Measurements from ENCODE around the gene RNF215. TPM values are rescaled to one million over a fixed set of nuclear protein-coding genes. Genes with fewer than 3 reads are reported as not detected.
A peak's percentile ranks its signal among the peaks of the same experiment; 100 is the strongest.

RNF215 gene
- total RNA-seq, 2 donors from 2014 or later: 11.4 to 11.6 TPM

GRCh38 chr22:30421695-30422480 is 34.7 kb upstream of the RNF215 start:
- no peaks in the 10 kb centered on the region for H3K9me3 ChIP-seq
- peak overlapping the region; percentile 97 to 98 for H3K27ac ChIP-seq
- no peak for TF ChIP-seq CTCF (IDR thresholded peaks at IDR 0.05)
- peaks cover 19 to 53% of the 10 kb centered on the region in 2 donors for H3K4me1 ChIP-seq (ENCODE audit: control insufficient read depth in 1 of 2, low read depth in 2 of 2)
- peak overlapping the region; percentile 83 for H3K4me3 ChIP-seq
- no peak for ATAC-seq (ENCODE audit: insufficient number of reproducible peaks, low FRiP score, low read depth)
- no peaks in the 10 kb centered on the region for H3K27me3 ChIP-seq (replicated peaks; ENCODE audit: insufficient read depth)
- H3K36me3 ChIP-seq: peaks cover 16% of the 10 kb centered on the region
- DNase-seq (ENCODE audit: low spot score): no peak

- no peaks in the 10 kb centered on the region for H3K27me3 ChIP-seq (replicated peaks; ENCODE audit: insufficient read depth)
- H3K4me3 ChIP-seq: no peak overlapping the region
- H3K9me3 ChIP-seq: no peaks in the 10 kb centered on the region
- ATAC-seq (ENCODE audit: insufficient number of reproducible peaks, low FRiP score, low read depth) (no peak), DNase-seq (ENCODE audit: low spot score) (no peak)
- no peak for TF ChIP-seq CTCF (IDR thresholded peaks at IDR 0.05)
- H3K4me1 ChIP-seq (ENCODE audit: control insufficient read depth in 1 of 2, low read depth in 2 of 2): peaks cover 15 to 44% of the 10 kb centered on the region in 2 donors
- H3K36me3 ChIP-seq: peaks cover 30% of the 10 kb centered on the region
- peak overlapping the region; percentile 37 to 98 for H3K27ac ChIP-seq
Measured at GRCh38 chr22:30420347-30421125, 33.3 kb upstream of the RNF215 start.

- no peaks in the 10 kb centered on the region for H3K9me3 ChIP-seq
- TF ChIP-seq CTCF (IDR thresholded peaks at IDR 0.05): no peak
- no peak overlapping the region for H3K27ac ChIP-seq
- DNase-seq (ENCODE audit: low spot score): no peak
- no peak overlapping the region for H3K4me3 ChIP-seq
- H3K27me3 ChIP-seq (replicated peaks; ENCODE audit: insufficient read depth): no peaks in the 10 kb centered on the region
- H3K36me3 ChIP-seq: peaks cover 33% of the 10 kb centered on the region
- peaks cover 5 to 18% of the 10 kb centered on the region in 2 donors for H3K4me1 ChIP-seq (ENCODE audit: control insufficient read depth in 1 of 2, low read depth in 2 of 2)
- ATAC-seq (ENCODE audit: insufficient number of reproducible peaks, low FRiP score, low read depth): no peak
Measured at GRCh38 chr22:30416837-30417236, 29.6 kb upstream of the RNF215 start.

GRCh38 chr22:30416403-30416802 is 29.2 kb upstream of the RNF215 start:
- Histone ChIP-seq H3K4me1 (ENCODE audit: control insufficient read depth in 1 of 2, low read depth in 2 of 2) (peaks cover 5 to 14% of the 10 kb centered on the region in 2 donors), H3K9me3 (no peaks in the 10 kb centered on the region), H3K27me3 (replicated peaks; ENCODE audit: insufficient read depth) (no peaks in the 10 kb centered on the region), H3K36me3 (peaks cover 33% of the 10 kb centered on the region), H3K27ac (no peak overlapping the region), H3K4me3 (no peak overlapping the region)
- no peak for TF ChIP-seq CTCF (IDR thresholded peaks at IDR 0.05)
- no peak for ATAC-seq (ENCODE audit: insufficient number of reproducible peaks, low FRiP score, low read depth)
- DNase-seq (ENCODE audit: low spot score): no peak

- H3K4me3 ChIP-seq: no peak overlapping the region
- no peak for TF ChIP-seq CTCF (IDR thresholded peaks at IDR 0.05)
- peaks cover 44% of the 10 kb centered on the region for H3K36me3 ChIP-seq
- H3K4me1 ChIP-seq (ENCODE audit: control insufficient read depth in 1 of 2, low read depth in 2 of 2): no peaks in the 10 kb centered on the region
- H3K27me3 ChIP-seq (replicated peaks; ENCODE audit: insufficient read depth): no peaks in the 10 kb centered on the region
- H3K27ac ChIP-seq: no peak overlapping the region
- no peaks in the 10 kb centered on the region for H3K9me3 ChIP-seq
- no peak for ATAC-seq (ENCODE audit: insufficient number of reproducible peaks, low FRiP score, low read depth)
- DNase-seq (ENCODE audit: low spot score): no peak
Measured at GRCh38 chr22:30414525-30415047, 27.4 kb upstream of the RNF215 start.

All from thoracic aorta (tissue), 2 donors.